Inflammatory macrophage treated with lipopolysaccharide for 1 hour (primary cell): ENCODE measurements around the gene TMEM205.

Experiments used
- DNase-seq, 2 donors: peaks; one replicate each; pipeline ENCODE4 v3.0.0-alpha.2; 2020 to 2022

The TMEM205 gene

DNA sequence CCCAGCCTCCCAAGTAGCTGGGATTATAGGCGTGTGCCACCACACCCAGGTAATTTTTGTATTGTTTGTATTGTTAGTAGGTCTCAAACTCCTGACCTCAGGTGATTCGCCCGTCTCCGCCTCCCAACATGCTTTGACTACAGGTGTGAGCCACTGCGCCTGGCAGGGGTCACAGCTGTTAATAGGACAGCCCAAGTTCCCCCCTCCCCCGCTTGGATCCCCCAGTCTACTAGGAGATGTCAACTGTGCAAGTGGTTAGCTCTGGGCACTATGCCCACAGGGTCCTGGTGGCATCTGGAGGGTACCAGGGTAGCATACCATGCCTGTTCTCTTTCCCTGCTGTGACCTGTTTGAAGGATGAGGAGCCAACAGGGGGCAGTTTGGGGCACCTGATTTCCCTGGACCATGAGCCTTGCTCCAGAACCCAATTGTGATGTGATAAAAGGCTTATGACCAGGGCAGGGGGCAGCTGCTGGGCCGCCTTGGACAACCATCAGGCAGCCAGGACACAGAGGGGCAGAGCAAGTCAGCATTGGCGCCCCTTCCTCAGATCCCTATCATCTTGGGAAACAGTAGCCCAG, 50.3 kb downstream of the TMEM205 start, which contains the start of gene TSPAN16:
TSPAN16 (plus strand) TSS at position 496 of the 581 bp plus-strand sequence. CDS start 138 bp downstream, outside the sequence.
- no peak for DNase-seq

DNA sequence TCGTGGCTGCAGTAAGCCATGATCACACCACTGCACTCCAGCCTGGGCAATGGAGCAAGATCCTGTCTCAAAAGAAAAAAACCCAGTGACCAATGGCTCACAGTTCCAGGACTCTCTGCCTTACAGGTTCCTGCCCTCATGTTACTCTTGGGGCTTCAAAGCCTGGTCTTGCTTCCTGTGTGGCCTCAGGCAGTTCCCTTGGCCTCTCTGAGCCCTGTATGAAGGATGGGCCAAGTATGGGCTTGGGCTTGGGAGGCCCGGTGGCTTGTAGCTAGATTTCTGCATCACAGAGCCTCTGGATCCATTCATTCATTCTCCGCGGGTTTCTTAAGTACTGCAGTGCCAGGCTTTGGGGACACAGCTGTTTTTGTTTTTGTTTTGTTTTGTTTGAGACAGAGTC, 50.9 kb downstream of the TMEM205 start:
- DNase-seq: no peak

DNA sequence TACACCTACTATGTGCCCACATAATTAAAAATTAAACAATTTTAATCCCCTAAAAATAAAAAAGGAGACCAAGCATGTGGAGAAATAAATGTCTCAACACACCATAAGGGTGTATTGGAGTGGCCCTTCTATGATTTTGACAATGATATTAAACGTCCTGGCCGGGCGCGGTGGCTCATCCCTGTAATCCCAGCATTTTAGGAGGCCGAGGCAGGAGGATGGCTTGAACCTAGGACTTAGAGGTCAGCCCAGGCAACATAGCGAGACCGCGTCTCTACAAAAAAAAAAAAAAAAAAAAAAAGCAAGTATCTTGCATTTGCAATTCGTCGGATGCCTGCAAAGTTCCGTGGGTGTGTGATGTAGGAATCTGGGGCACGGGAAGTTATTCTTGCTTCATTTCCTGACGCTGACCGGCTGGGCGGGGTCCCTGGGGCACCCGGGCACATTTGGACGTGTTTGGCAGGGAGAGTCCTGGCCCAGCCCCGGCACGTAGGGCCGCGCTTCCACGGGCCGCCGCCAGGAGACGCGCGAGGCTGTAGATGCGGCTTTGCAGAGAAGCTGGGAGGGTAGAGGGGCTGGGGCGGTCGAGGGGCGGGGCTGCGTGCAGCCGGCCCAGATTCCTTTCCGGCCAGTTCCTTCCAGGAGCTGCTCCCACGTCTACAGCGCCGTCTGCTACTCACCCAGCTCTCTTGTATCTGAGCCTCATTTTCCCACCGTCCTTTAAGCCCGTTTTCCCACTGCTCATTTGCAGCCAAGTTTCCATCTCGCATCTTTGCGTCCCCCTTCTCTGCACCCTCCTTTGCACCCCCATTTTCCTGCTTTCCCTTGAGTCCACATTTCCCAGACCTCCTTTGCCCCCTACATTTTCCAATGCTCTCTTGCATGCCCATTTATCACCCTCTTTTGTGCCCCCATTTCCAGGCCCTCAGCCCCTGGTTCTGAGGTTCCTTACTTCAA, 52.4 kb downstream of the TMEM205 start:
- DNase-seq: peak; percentile 98 to 99
